ENCODE data around the gene LRP3. TPM values are rescaled to one million over a fixed set of nuclear protein-coding genes. Genes with fewer than 3 reads are reported as not detected.

The LRP3 gene
- total RNA-seq, 1 experiment from 2014 or later, result 20.4 TPM

DNA sequence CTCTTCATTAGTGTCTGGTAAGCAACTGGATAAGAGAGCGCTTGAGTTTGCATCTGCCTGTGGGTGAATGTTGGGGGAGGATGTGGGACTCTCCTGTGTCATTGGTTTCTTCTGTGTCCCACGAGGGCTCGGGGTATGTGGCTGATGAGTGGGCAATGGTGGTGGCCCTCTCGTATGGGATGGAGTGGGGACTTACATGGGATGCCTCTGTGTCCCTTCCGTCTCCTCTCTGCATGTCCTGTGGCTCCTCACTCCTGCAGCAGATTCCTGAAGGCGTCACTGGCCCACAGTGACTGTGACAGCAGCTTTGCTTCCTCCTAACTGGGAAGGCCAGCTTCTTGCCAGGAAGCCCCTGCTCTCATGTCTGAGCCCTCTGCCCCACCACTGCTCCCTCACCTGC is 2.6 kb upstream of the LRP3 start:
- TF ChIP-seq EZH2 (IDR thresholded peaks at IDR 0.05; ENCODE audit: low read length, unreplicated experiment) (no peak), EZH2phosphoT487 (IDR thresholded peaks at IDR 0.05; ENCODE audit: borderline replicate concordance, low read length) (no peak)
- TF ChIP-seq, protein P1, sequence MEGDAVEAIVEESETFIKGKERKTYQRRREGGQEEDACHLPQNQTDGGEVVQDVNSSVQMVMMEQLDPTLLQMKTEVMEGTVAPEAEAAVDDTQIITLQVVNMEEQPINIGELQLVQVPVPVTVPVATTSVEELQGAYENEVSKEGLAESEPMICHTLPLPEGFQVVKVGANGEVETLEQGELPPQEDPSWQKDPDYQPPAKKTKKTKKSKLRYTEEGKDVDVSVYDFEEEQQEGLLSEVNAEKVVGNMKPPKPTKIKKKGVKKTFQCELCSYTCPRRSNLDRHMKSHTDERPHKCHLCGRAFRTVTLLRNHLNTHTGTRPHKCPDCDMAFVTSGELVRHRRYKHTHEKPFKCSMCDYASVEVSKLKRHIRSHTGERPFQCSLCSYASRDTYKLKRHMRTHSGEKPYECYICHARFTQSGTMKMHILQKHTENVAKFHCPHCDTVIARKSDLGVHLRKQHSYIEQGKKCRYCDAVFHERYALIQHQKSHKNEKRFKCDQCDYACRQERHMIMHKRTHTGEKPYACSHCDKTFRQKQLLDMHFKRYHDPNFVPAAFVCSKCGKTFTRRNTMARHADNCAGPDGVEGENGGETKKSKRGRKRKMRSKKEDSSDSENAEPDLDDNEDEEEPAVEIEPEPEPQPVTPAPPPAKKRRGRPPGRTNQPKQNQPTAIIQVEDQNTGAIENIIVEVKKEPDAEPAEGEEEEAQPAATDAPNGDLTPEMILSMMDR (conservative IDR thresholded peaks at IDR 0.05; ENCODE audit: low read depth, low read length), result no peak
- H3K9me2 ChIP-seq (replicated peaks; ENCODE audit: low read length), result no peaks in the 10 kb centered on the region
- no peaks in the 10 kb centered on the region for H4K20me1 ChIP-seq (ENCODE audit: low read length)
- no TSS peak for BruUV-seq (replicated peaks)
- no peaks in the 10 kb centered on the region for H3K79me2 ChIP-seq (ENCODE audit: low read length)
- no peak overlapping the region for H3K27ac ChIP-seq (ENCODE audit: low read length)
- POLR2A ChIA-PET (ENCODE audit: unreplicated experiment), result no interaction called here
- ATAC-seq (no peak), DNase-seq (no peak)
- H3K4me1 ChIP-seq (ENCODE audit: insufficient read depth, low read length), result no peaks in the 10 kb centered on the region
- CTCF ChIA-PET, result no interaction called here
- no peaks in the 10 kb centered on the region for H3K36me3 ChIP-seq (ENCODE audit: low read depth, low read length)
- intact Hi-C loops (cut with micrococcal nuclease), result no loop called here
- no peaks in the 10 kb centered on the region for H3K9me3 ChIP-seq (ENCODE audit: low read length)
- no peaks in the 10 kb centered on the region for H3K27me3 ChIP-seq (ENCODE audit: low read length)
- no peak overlapping the region for H2AFZ ChIP-seq (ENCODE audit: low read length)
- no peak overlapping the region for H3K4me3 ChIP-seq (ENCODE audit: low read length)
- no peak overlapping the region for H3K9ac ChIP-seq (ENCODE audit: low read length)
- no peaks in the 10 kb centered on the region for H3F3A ChIP-seq (ENCODE audit: low read length, unreplicated experiment)
- no peak overlapping the region for H3K4me2 ChIP-seq (ENCODE audit: low read length)

DNA sequence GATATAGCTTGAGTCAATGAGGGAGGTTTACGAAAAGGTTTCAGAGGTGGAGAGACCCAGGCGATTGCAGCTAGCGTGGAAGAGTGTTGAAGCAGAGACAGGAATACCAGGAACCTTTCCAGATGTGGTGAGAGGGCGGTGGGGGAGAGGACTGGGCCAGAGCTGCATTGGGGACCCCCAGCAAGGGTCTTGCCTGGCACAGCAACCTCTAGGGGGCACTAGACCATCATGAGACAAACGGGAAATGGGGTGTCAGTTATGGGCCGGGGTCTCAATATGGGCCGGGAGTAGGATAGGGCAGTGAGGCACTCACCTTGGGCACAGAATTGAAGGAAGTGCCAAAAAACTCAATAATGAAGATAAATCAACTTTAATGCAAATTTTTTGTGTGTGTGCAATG is 2.1 kb upstream of the LRP3 start:
- ATAC-seq, result no peak

DNA sequence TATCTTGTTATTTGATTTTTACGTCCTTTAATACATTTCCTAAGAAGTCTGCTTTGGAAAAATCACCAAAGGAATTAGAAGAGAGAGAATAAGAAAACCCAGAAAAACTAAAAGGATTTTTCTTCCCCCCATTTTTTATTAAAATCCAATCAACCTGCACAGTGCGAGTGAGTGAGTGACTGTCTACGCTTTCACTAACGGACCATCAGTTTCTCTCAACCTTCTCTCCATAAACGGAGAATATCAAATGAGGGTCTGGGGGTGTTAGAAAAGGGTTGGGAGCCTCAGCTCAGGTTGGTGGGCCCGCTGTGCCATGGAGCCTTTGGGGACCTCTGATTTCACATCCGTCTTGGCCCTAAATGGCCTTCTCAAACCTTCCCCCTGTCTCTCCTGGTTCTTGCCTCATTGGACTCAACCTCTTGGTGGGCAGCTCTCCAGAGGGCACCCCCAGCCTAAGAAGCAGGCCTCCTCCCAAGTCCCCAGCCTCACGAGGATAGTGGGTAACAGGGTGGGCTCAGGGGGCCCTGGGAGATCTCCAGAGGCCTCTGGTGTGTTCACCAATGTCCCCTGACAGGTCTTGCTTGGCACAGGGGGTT is 763 bp upstream of the LRP3 start:
- no peaks in the 10 kb centered on the region for H3K36me3 ChIP-seq (ENCODE audit: low read depth, low read length)
- no peak overlapping the region for H3K4me3 ChIP-seq (ENCODE audit: low read length)
- no peaks in the 10 kb centered on the region for H3K79me2 ChIP-seq (ENCODE audit: low read length)
- no peaks in the 10 kb centered on the region for H3F3A ChIP-seq (ENCODE audit: low read length, unreplicated experiment)
- H3K9ac ChIP-seq (ENCODE audit: low read length), result no peak overlapping the region
- H3K4me1 ChIP-seq (ENCODE audit: insufficient read depth, low read length), result no peaks in the 10 kb centered on the region
- no peaks in the 10 kb centered on the region for H4K20me1 ChIP-seq (ENCODE audit: low read length)
- H3K27ac ChIP-seq (ENCODE audit: low read length), result no peak overlapping the region
- no peaks in the 10 kb centered on the region for H3K27me3 ChIP-seq (ENCODE audit: low read length)
- intact Hi-C loops (cut with micrococcal nuclease), result no loop called here
- no peaks in the 10 kb centered on the region for H3K9me2 ChIP-seq (replicated peaks; ENCODE audit: low read length)
- no peak for TF ChIP-seq EZH2 (IDR thresholded peaks at IDR 0.05; ENCODE audit: low read length, unreplicated experiment)
- TF ChIP-seq, protein P1 (conservative IDR thresholded peaks at IDR 0.05; ENCODE audit: low read depth, low read length), result no peak
- no peak for TF ChIP-seq EZH2phosphoT487 (IDR thresholded peaks at IDR 0.05; ENCODE audit: borderline replicate concordance, low read length)
- BruUV-seq (replicated peaks), result no TSS peak
- POLR2A ChIA-PET (ENCODE audit: unreplicated experiment), result no interaction called here
- peak overlapping the region; percentile 57 for H3K4me2 ChIP-seq (ENCODE audit: low read length)
- ATAC-seq (no peak), DNase-seq (no peak)
- no peaks in the 10 kb centered on the region for H3K9me3 ChIP-seq (ENCODE audit: low read length)
- no peak overlapping the region for H2AFZ ChIP-seq (ENCODE audit: low read length)
- CTCF ChIA-PET, result no interaction called here

More for the DNA sequence above, 2.1 kb upstream of the LRP3 start:
- Histone ChIP-seq H3K9ac (ENCODE audit: low read length) (no peak overlapping the region), H3F3A (ENCODE audit: low read length, unreplicated experiment) (no peaks in the 10 kb centered on the region), H3K4me1 (ENCODE audit: insufficient read depth, low read length) (no peaks in the 10 kb centered on the region), H3K27me3 (ENCODE audit: low read length) (no peaks in the 10 kb centered on the region), H3K27ac (ENCODE audit: low read length) (no peak overlapping the region), H3K9me3 (ENCODE audit: low read length) (no peaks in the 10 kb centered on the region), H3K4me2 (ENCODE audit: low read length) (no peak overlapping the region), H3K36me3 (ENCODE audit: low read depth, low read length) (no peaks in the 10 kb centered on the region), H3K4me3 (ENCODE audit: low read length) (no peak overlapping the region), H3K9me2 (replicated peaks; ENCODE audit: low read length) (no peaks in the 10 kb centered on the region), H4K20me1 (ENCODE audit: low read length) (no peaks in the 10 kb centered on the region), H2AFZ (ENCODE audit: low read length) (no peak overlapping the region), H3K79me2 (ENCODE audit: low read length) (no peaks in the 10 kb centered on the region)
- ChIA-PET POLR2A (ENCODE audit: unreplicated experiment) (no interaction called here), CTCF (no interaction called here)
- TF ChIP-seq EZH2 (IDR thresholded peaks at IDR 0.05; ENCODE audit: low read length, unreplicated experiment) (no peak), EZH2phosphoT487 (IDR thresholded peaks at IDR 0.05; ENCODE audit: borderline replicate concordance, low read length) (no peak)
- TF ChIP-seq, protein P1 (conservative IDR thresholded peaks at IDR 0.05; ENCODE audit: low read depth, low read length), result peak; percentile 35; the same call in 1 of the 2 replicates
- no TSS peak for BruUV-seq (replicated peaks)
- intact Hi-C loops (cut with micrococcal nuclease), result no loop called here
- no peak for DNase-seq
